ENCODE results near the gene P4HA2. TPM values are rescaled to one million over a fixed set of nuclear protein-coding genes. Genes with fewer than 3 reads are reported as not detected.

P4HA2 gene
- total and polyA plus RNA-seq, 2 donors from 2014 or later = 32.5 to 54.1 TPM

DNA sequence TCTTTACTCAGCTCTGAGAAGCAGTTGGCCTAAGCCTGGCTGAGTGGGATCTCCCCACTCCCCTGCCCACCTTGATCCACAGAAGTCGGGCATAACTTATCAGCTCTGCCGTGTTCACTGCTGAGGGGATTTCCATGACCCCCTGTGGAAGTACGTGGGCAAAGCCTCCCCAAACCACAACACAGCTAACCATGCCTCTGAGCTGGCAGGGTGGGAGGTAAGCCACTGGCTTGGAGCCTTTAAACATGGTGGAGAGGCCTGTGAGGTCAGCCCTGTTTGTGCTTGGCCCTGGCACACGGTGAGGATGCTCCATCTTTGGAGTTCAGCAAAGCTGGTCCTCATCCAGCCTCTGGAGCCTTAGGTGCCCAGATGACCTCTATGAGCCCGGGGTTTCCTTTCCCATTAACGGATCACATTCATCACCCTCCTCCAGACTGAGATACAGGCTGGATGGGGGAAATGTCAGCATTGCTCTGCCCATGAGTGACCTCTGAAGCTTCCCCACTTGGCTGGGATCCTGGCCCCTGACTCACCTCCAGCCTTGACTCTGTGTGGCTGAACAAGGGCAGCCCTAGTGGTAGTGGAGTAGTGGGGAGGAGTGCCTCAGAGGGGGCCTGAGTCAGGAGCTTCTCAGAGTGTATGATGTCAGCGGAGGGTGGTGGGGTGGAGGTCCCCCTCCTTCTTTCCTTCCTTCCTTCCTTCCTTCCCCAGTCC, 36.1 kb upstream of the P4HA2 start:
- peak overlapping the region in 1 of 3 donors; percentile 14 for H3K9ac ChIP-seq (ENCODE audit: low read length in 3 of 3)
- DNase-seq = peak in 1 of 5 donors; percentile 88

DNA sequence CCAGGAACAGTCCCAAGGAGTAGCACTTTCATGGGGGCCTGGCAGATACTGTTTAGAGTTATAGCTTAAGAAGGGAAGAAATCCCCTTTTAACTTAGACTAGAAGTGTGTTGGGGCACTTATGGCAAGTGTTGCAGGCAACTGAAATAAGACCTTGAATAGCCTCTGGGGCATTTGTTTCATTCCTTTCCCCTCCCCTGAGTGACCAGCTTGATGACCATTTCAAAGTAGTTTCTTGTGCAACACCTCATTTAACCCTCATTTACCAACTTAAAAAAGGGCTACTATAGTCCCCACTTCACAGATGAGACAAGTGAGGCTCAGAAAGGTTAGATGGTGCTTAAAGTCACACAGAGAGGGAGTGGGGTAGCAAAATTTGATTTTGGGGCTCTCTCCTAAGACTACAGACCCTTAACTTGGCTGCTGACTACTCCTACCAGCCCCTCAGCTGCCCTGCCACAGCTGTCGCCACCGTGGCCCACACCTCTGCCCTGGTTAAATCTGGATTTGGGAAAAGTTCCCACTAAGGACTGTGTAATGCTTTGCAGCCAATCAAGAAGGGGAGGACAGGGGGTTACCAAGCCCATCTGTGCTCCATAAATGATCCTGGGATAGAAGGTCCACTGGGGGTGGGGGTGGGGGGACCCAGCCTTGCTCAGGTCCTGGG, 35.4 kb upstream of the P4HA2 start:
- peak overlapping the region in 1 of 2 donors; percentile 9 for H3K27ac ChIP-seq (ENCODE audit: low read depth in 2 of 2, low read length in 2 of 2)

More for the DNA sequence above, 36.1 kb upstream of the P4HA2 start:
- intact Hi-C loops (cut with DNase I) = no loop called here
- Histone ChIP-seq H3K36me3 (ENCODE audit: control insufficient read depth in 2 of 3, insufficient read depth in 3 of 3, low read length in 3 of 3) (peaks cover 0 to 16% (median 3%) of the 10 kb centered on the region in 3 donors), H3K4me1 (ENCODE audit: control insufficient read depth in 2 of 3, insufficient read depth in 2 of 3, low read depth in 1 of 3, low read length in 3 of 3) (peaks cover 0 to 31% (median 17%) of the 10 kb centered on the region in 3 donors), H3K27ac (ENCODE audit: low read depth in 2 of 2, low read length in 2 of 2) (peak overlapping the region in 1 of 2 donors; percentile 9), H3K27me3 (ENCODE audit: control insufficient read depth, insufficient read depth, low read length) (no peaks in the 10 kb centered on the region), H3K4me3 (ENCODE audit: low read length in 3 of 3) (no peak overlapping the region), H3K9me3 (ENCODE audit: control insufficient read depth in 2 of 3, insufficient read depth in 1 of 3, low read length in 3 of 3) (no peaks in the 10 kb centered on the region)
- TF ChIP-seq, protein P1, sequence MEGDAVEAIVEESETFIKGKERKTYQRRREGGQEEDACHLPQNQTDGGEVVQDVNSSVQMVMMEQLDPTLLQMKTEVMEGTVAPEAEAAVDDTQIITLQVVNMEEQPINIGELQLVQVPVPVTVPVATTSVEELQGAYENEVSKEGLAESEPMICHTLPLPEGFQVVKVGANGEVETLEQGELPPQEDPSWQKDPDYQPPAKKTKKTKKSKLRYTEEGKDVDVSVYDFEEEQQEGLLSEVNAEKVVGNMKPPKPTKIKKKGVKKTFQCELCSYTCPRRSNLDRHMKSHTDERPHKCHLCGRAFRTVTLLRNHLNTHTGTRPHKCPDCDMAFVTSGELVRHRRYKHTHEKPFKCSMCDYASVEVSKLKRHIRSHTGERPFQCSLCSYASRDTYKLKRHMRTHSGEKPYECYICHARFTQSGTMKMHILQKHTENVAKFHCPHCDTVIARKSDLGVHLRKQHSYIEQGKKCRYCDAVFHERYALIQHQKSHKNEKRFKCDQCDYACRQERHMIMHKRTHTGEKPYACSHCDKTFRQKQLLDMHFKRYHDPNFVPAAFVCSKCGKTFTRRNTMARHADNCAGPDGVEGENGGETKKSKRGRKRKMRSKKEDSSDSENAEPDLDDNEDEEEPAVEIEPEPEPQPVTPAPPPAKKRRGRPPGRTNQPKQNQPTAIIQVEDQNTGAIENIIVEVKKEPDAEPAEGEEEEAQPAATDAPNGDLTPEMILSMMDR (IDR thresholded peaks at IDR 0.05; ENCODE audit: borderline replicate concordance, extremely low read depth, insufficient read depth) = no peak
- FAIRE-seq = no peak

GRCh38 chr5:132261881-132262845, 34.5 kb upstream of the P4HA2 start:
- no peak overlapping the region for H3K9ac ChIP-seq (ENCODE audit: low read length in 3 of 3)
- no peak overlapping the region for H3K27ac ChIP-seq (ENCODE audit: low read depth in 2 of 2, low read length in 2 of 2)
- no peaks in the 10 kb centered on the region for H3K27me3 ChIP-seq (ENCODE audit: control insufficient read depth, insufficient read depth, low read length)
- H3K36me3 ChIP-seq (ENCODE audit: control insufficient read depth in 2 of 3, insufficient read depth in 3 of 3, low read length in 3 of 3) = peaks cover 0 to 16% (median 3%) of the 10 kb centered on the region in 3 donors
- H3K9me3 ChIP-seq (ENCODE audit: control insufficient read depth in 2 of 3, insufficient read depth in 1 of 3, low read length in 3 of 3) = no peaks in the 10 kb centered on the region
- DNase-seq (no peak), FAIRE-seq (no peak)
- H3K4me1 ChIP-seq (ENCODE audit: control insufficient read depth in 2 of 3, insufficient read depth in 2 of 3, low read depth in 1 of 3, low read length in 3 of 3) = peaks cover 0 to 32% (median 17%) of the 10 kb centered on the region in 3 donors
- no peak overlapping the region for H3K4me3 ChIP-seq (ENCODE audit: low read length in 3 of 3)
- intact Hi-C loops (cut with DNase I) = no loop called here
- TF ChIP-seq, protein P1 (IDR thresholded peaks at IDR 0.05; ENCODE audit: borderline replicate concordance, extremely low read depth, insufficient read depth) = no peak

More for the DNA sequence above, 35.4 kb upstream of the P4HA2 start:
- FAIRE-seq (no peak), DNase-seq (peak in 1 of 5 donors; percentile 36)
- Histone ChIP-seq H3K9ac (ENCODE audit: low read length in 3 of 3) (peak overlapping the region in 1 of 3 donors; percentile 14), H3K9me3 (ENCODE audit: control insufficient read depth in 2 of 3, insufficient read depth in 1 of 3, low read length in 3 of 3) (no peaks in the 10 kb centered on the region), H3K36me3 (ENCODE audit: control insufficient read depth in 2 of 3, insufficient read depth in 3 of 3, low read length in 3 of 3) (peaks cover 0 to 16% (median 3%) of the 10 kb centered on the region in 3 donors), H3K4me1 (ENCODE audit: control insufficient read depth in 2 of 3, insufficient read depth in 2 of 3, low read depth in 1 of 3, low read length in 3 of 3) (peaks cover 0 to 34% (median 17%) of the 10 kb centered on the region in 3 donors), H3K4me3 (ENCODE audit: low read length in 3 of 3) (no peak overlapping the region), H3K27me3 (ENCODE audit: control insufficient read depth, insufficient read depth, low read length) (no peaks in the 10 kb centered on the region)
- intact Hi-C loops (cut with DNase I) = no loop called here
- TF ChIP-seq, protein P1 (IDR thresholded peaks at IDR 0.05; ENCODE audit: borderline replicate concordance, extremely low read depth, insufficient read depth) = no peak

Data from kidney (tissue), 14 donors.